Fibroblast of peridontal ligament (primary cell): ENCODE results near the gene DSC1.

Experiments used
- DNase-seq: peaks from one replicate; pipeline ENCODE4 v3.0.0-alpha.2; 2010; ENCODE audit errors: extremely low read depth

DSC1 gene

GRCh38 chr18:31103423-31103822 is 59.2 kb downstream of the DSC1 start:
- DNase-seq, result no peak

GRCh38 chr18:31102941-31103340 is 59.7 kb downstream of the DSC1 start:
- DNase-seq, result no peak

GRCh38 chr18:31102025-31102684 is 60.5 kb downstream of the DSC1 start, which contains the start of gene DSC2:
TSS of gene DSC2 (minus strand) at chr18:31102421. CDS start at chr18:31101971, 450 bp downstream.
- DNase-seq, result no peak

- no peak for DNase-seq
Measured at GRCh38 chr18:31101183-31102024, 61.3 kb downstream of the DSC1 start.

GRCh38 chr18:31100436-31101182 is 62.0 kb downstream of the DSC1 start:
- no peak for DNase-seq

GRCh38 chr18:31099450-31100230 is 63.0 kb downstream of the DSC1 start:
- no peak for DNase-seq

- DNase-seq, result no peak
Measured at GRCh38 chr18:31098878-31099277, 63.8 kb downstream of the DSC1 start.

- no peak for DNase-seq
Measured at GRCh38 chr18:31097666-31098065, 65.0 kb downstream of the DSC1 start.

GRCh38 chr18:31093880-31094279 is 68.8 kb downstream of the DSC1 start:
- no peak for DNase-seq

GRCh38 chr18:31093294-31093693 is 69.4 kb downstream of the DSC1 start:
- no peak for DNase-seq

- no peak for DNase-seq
Measured at GRCh38 chr18:31091350-31091749, 71.3 kb downstream of the DSC1 start.

- no peak for DNase-seq
Measured at GRCh38 chr18:31088532-31088931, 74.1 kb downstream of the DSC1 start.

GRCh38 chr18:31079973-31080372 is 82.7 kb downstream of the DSC1 start:
- DNase-seq, result no peak
